H1 (cell line): ENCODE measurements around the gene GSTT2. TPM values are rescaled to one million over a fixed set of nuclear protein-coding genes. Genes with fewer than 3 reads are reported as not detected.

ENCODE experiments used
- CTCF ChIA-PET: fragments of 300-600 bp; sonication (Branson Sonifier 250); formaldehyde crosslinking; loops from one replicate; lab custom pipeline; 2021; ENCODE audit not compliant: partially characterized antibody; lab: Charles Lee
- POLR2A ChIA-PET: fragments of 300-600 bp; sonication (Branson Sonifier 250); formaldehyde crosslinking; loops from one replicate; lab custom pipeline; 2021; ENCODE audit warnings: inconsistent platforms; ENCODE audit not compliant: partially characterized antibody; lab: Charles Lee
- DNase-seq, 2 experiments: peaks; one replicate each; pipeline versions ENCODE4 v3.0.0 to v3.0.0-alpha.2; 2010 to 2022; ENCODE audit warnings: low spot score in 2 of 2, low read depth in 1 of 2, mixed read lengths in 1 of 2
- FAIRE-seq: peaks from 2 replicates; lab custom pipeline; 2011; peaks lifted over from hg19 to GRCh38; lab: Jason Lieb, UNC
- H2AFZ ChIP-seq: 2 replicates; pipeline ENCODE4 v1.8.1; 2012; ENCODE audit warnings: low read length, inconsistent platforms
- H2AK5ac ChIP-seq: 2 replicates; pipeline ENCODE4 v1.6.1; 2013; ENCODE audit warnings: low read depth, low read length
- H2BK120ac ChIP-seq: replicated peaks from 2 replicates; pipeline ENCODE3; 2013; ENCODE audit warnings: low read depth, low read length, inconsistent platforms
- H2BK12ac ChIP-seq: 2 replicates; pipeline ENCODE4 v1.6.1; 2013; ENCODE audit warnings: low read depth, low read length
- H2BK15ac ChIP-seq: 2 replicates; pipeline ENCODE4 v1.6.1; 2013; ENCODE audit warnings: low read length
- H2BK20ac ChIP-seq: 2 replicates; pipeline ENCODE4 v1.6.1; 2013; ENCODE audit warnings: low read length
- H2BK5ac ChIP-seq: 2 replicates; pipeline ENCODE4 v1.6.1; 2013; ENCODE audit warnings: low read depth, low read length
- H3K14ac ChIP-seq: 2 replicates; pipeline ENCODE4 v1.6.1; 2013; ENCODE audit warnings: inconsistent platforms; ENCODE audit not compliant: insufficient read length
- H3K18ac ChIP-seq: 2 replicates; pipeline ENCODE4 v1.6.1; 2013; ENCODE audit warnings: low read length; ENCODE audit errors: extremely low read depth
- H3K23ac ChIP-seq: 2 replicates; pipeline ENCODE4 v1.6.1; 2013; ENCODE audit warnings: inconsistent platforms; ENCODE audit not compliant: insufficient read length
- H3K23me2 ChIP-seq: 2 replicates; pipeline ENCODE4 v1.6.1; 2013; ENCODE audit warnings: low read depth, low read length
- H3K27ac ChIP-seq: 2 replicates; pipeline ENCODE4 v1.6.1; 2011; ENCODE audit warnings: low read depth, low read length, inconsistent platforms
- H3K27me3 ChIP-seq, 4 experiments: replicated peaks in 1 of 4; 1 replicate in 1 of 4; 2 replicates in 3 of 4; pipeline versions ENCODE4 v1.6.1 to v1.8.1; 2011 to 2013; ENCODE audit warnings: low read length in 3 of 4, mild to moderate bottlenecking in 3 of 4, inconsistent platforms in 2 of 4, mixed read lengths in 2 of 4, moderate library complexity in 1 of 4; ENCODE audit not compliant: control insufficient read depth in 3 of 4, insufficient read depth in 3 of 4; ENCODE audit errors: extremely low read depth in 1 of 4
- H3K36me3 ChIP-seq, 4 experiments: 2 replicates each; pipeline versions ENCODE4 v1.6.1 to v1.8.1; 2011 to 2013; ENCODE audit warnings: mild to moderate bottlenecking in 4 of 4, low read length in 3 of 4, moderate library complexity in 2 of 4, control low read depth in 1 of 4, inconsistent platforms in 1 of 4; ENCODE audit not compliant: insufficient read depth in 4 of 4, control insufficient read depth in 2 of 4
- H3K4ac ChIP-seq: replicated peaks from 2 replicates; pipeline ENCODE3; 2013; ENCODE audit warnings: low read length, low read depth, mixed read lengths, inconsistent platforms; ENCODE audit not compliant: insufficient read length
- H3K4me1 ChIP-seq, 4 experiments: replicated peaks in 1 of 4; 1 replicate in 1 of 4; 2 replicates in 3 of 4; pipeline versions ENCODE4 v1.6.1 to v1.8.1; 2011 to 2013; ENCODE audit warnings: low read length in 3 of 4, inconsistent platforms in 2 of 4, mixed read lengths in 1 of 4; ENCODE audit not compliant: insufficient read depth in 4 of 4, control insufficient read depth in 3 of 4
- H3K4me2 ChIP-seq, 2 experiments: 2 replicates each; pipeline versions ENCODE4 v1.6.1 to v1.8.1; 2011 to 2013; ENCODE audit warnings: low read depth in 2 of 2, low read length in 2 of 2, control low read depth in 1 of 2, inconsistent platforms in 1 of 2, mild to moderate bottlenecking in 1 of 2; ENCODE audit not compliant: insufficient read depth in 1 of 2
- H3K4me3 ChIP-seq, 4 experiments: fragments of 200-600, 300-600 bp in 1 of 4; sonication (generic), shearing (Covaris generic), sonication (Bioruptor Twin) in 1 of 4; 2 replicates each; pipeline versions ENCODE4 v1.5.1 to v1.8.1; 2011 to 2016; ENCODE audit warnings: low read length in 4 of 4, low read depth in 3 of 4, control low read depth in 2 of 4, inconsistent platforms in 2 of 4, mild to moderate bottlenecking in 2 of 4, mixed read lengths in 1 of 4, moderate library complexity in 1 of 4; ENCODE audit not compliant: insufficient read depth in 2 of 4; ENCODE audit errors: extremely low read depth in 1 of 4
- H3K56ac ChIP-seq: replicated peaks from 2 replicates; pipeline ENCODE3; 2013; ENCODE audit warnings: low read depth, mild to moderate bottlenecking, mixed read lengths, low read length, inconsistent platforms; ENCODE audit not compliant: insufficient read length
- H3K79me1 ChIP-seq: 2 replicates; pipeline ENCODE4 v1.6.1; 2013; ENCODE audit warnings: low read depth, low read length, control low read depth
- H3K79me2 ChIP-seq, 2 experiments: 2 replicates each; pipeline versions ENCODE4 v1.6.1 to v1.8.1; 2012 to 2013; ENCODE audit warnings: low read length in 2 of 2, mild to moderate bottlenecking in 2 of 2, inconsistent platforms in 1 of 2; ENCODE audit not compliant: insufficient read depth in 2 of 2, control insufficient read depth in 1 of 2
- H3K9ac ChIP-seq, 4 experiments: replicated peaks in 1 of 4; 1 replicate in 1 of 4; 2 replicates in 3 of 4; pipeline versions ENCODE4 v1.6.1 to v1.8.1; 2011 to 2013; ENCODE audit warnings: low read depth in 3 of 4, low read length in 3 of 4, control low read depth in 2 of 4, mild to moderate bottlenecking in 2 of 4, moderate library complexity in 2 of 4, inconsistent platforms in 1 of 4; ENCODE audit errors: extremely low read depth in 1 of 4
- H3K9me3 ChIP-seq, 2 experiments: 2 replicates each; pipeline versions ENCODE4 v1.6.1 to v1.8.1; 2012 to 2013; ENCODE audit warnings: mild to moderate bottlenecking in 2 of 2, moderate library complexity in 2 of 2, control low read depth in 1 of 2, inconsistent platforms in 1 of 2, low read depth in 1 of 2, low read length in 1 of 2, mixed read lengths in 1 of 2; ENCODE audit not compliant: insufficient read depth in 2 of 2
- H4K20me1 ChIP-seq, 2 experiments: replicated peaks in 1 of 2; 2 replicates each; pipeline versions ENCODE3 to v1.8.1; 2011 to 2013; ENCODE audit warnings: inconsistent platforms in 2 of 2, low read length in 2 of 2, mild to moderate bottlenecking in 1 of 2; ENCODE audit not compliant: insufficient read depth in 2 of 2, control insufficient read depth in 1 of 2
- H4K5ac ChIP-seq: 2 replicates; pipeline ENCODE4 v1.6.1; 2013; ENCODE audit warnings: low read length, low read depth, mixed read lengths, inconsistent platforms; ENCODE audit not compliant: insufficient read length
- H4K8ac ChIP-seq: 2 replicates; pipeline ENCODE4 v1.8.0; 2013; ENCODE audit warnings: mild to moderate bottlenecking, moderate library complexity, low read length, inconsistent platforms; ENCODE audit not compliant: insufficient read depth; ENCODE audit errors: extremely low read depth
- H4K91ac ChIP-seq: replicated peaks from 2 replicates; pipeline ENCODE3; 2013; ENCODE audit warnings: low read length, mixed read lengths, inconsistent platforms; ENCODE audit not compliant: insufficient read length
- ATF3 ChIP-seq: IDR thresholded peaks from 2 replicates; pipeline ENCODE4 v1.6.1; 2011; ENCODE audit warnings: low read depth, mild to moderate bottlenecking, low read length; ENCODE audit not compliant: insufficient read depth
- CHD2 ChIP-seq: IDR thresholded peaks from 2 replicates; pipeline ENCODE4 v1.6.1; 2012; ENCODE audit warnings: low read length, improper control_type of control experiment
- CREB1 ChIP-seq: IDR thresholded peaks from 2 replicates; pipeline ENCODE4 v1.6.1; 2012; ENCODE audit warnings: inconsistent platforms
- EZH2 ChIP-seq: fragments of 200-600 bp; sonication (generic); IDR thresholded peaks from 2 replicates; pipeline ENCODE4 v1.7.1; 2012; ENCODE audit warnings: low read depth, mild to moderate bottlenecking, moderate library complexity, low read length, inconsistent platforms; ENCODE audit not compliant: severe bottlenecking
- MAFK ChIP-seq: IDR thresholded peaks from 2 replicates; pipeline ENCODE4 v1.6.1; 2012; ENCODE audit warnings: low read depth, mild to moderate bottlenecking, improper control_type of control experiment, low read length
- PHF8 ChIP-seq: fragments of 200-600 bp; sonication (generic); conservative IDR thresholded peaks from 2 replicates; pipeline ENCODE4 v1.7.1; 2012; ENCODE audit warnings: low read depth, mild to moderate bottlenecking, inconsistent platforms, low read length, moderate library complexity
- POLR2A ChIP-seq, 2 experiments: IDR thresholded peaks; 1 replicate in 1 of 2; 2 replicates in 1 of 2; pipeline ENCODE4 v1.6.1; 2011; ENCODE audit warnings: low read depth in 2 of 2, low read length in 2 of 2, mild to moderate bottlenecking in 2 of 2; ENCODE audit errors: control extremely low read depth in 1 of 2
- SP1 ChIP-seq: IDR thresholded peaks from 2 replicates; pipeline ENCODE4 v1.6.1; 2011; ENCODE audit warnings: low read depth, low read length
- TBP ChIP-seq: IDR thresholded peaks from 2 replicates; pipeline ENCODE4 v1.6.1; 2011; ENCODE audit warnings: low read depth, low read length, improper control_type of control experiment
- USF2 ChIP-seq: IDR thresholded peaks from 2 replicates; pipeline ENCODE4 v1.6.1; 2011; ENCODE audit warnings: low read length, improper control_type of control experiment
- WGBS, 2 experiments: shearing (Covaris generic) in 1 of 2; methylation state at CpG; one replicate each; pipeline versions ENCODE4 v1.1.6 to v1.1.7; 2013 to 2015; ENCODE audit warnings: low lambda C conversion rate in 2 of 2, mixed read lengths in 2 of 2, inconsistent platforms in 1 of 2, low coverage in 1 of 2, missing lambda C conversion rate in 1 of 2; ENCODE audit not compliant: insufficient replicate concordance in 2 of 2, insufficient coverage in 1 of 2, insufficient read length in 1 of 2; ENCODE audit errors: extremely low coverage in 1 of 2, missing lambda C conversion rate in 1 of 2; 5-methylcytosine and 5-hydroxymethylcytosine counted together
- polyA plus RNA-seq, 7 experiments: library from polyadenylated mRNA; depleted of rRNA in 3 of 7; stranded (reverse) in 5 of 7; unstranded in 2 of 7; fragments of >200 nt in 5 of 7; fragments of 200-250 nt in 2 of 7; gene quantifications; 1 replicate in 5 of 7; 2 replicates in 1 of 7; 4 replicates in 1 of 7; pipeline versions ENCODE4 v1.2.1 to v1.2.3, GENCODE V29; 2011 to 2013; ENCODE audit warnings: missing spikeins in 2 of 7, mixed read lengths in 2 of 7
- total RNA-seq: library from RNA; stranded (reverse); fragmentation: NEBNext Ultra II Directional; extraction: Animal tissue kit (Norgen Biotek cat#: 25700); gene quantifications from 2 replicates; pipeline ENCODE4 v1.2.1, GENCODE V29; 2021

The GSTT2 gene
- total and polyA plus RNA-seq, 2 of the 8 experiments (the other 6 are each of a cell fraction or from before 2014, with no cell fraction given), result 1.1 to 1.5 TPM

- Histone ChIP-seq H3K56ac (no peak overlapping the region), H3K27ac (no peak overlapping the region), H3K18ac (no peak overlapping the region), H2BK120ac (no peak overlapping the region), H2AK5ac (no peak overlapping the region), H3K14ac (no peak overlapping the region), H4K91ac (no peak overlapping the region), H3K23ac (no peak overlapping the region), H2AFZ (no peak overlapping the region), H4K5ac (no peak overlapping the region), H3K4me2 (no peak overlapping the region), H2BK12ac (no peak overlapping the region), H2BK15ac (no peak overlapping the region), H2BK5ac (no peak overlapping the region), H3K4ac (no peak overlapping the region), H3K4me1 (peaks cover 0 to 3% (median 0%) of the 10 kb centered on the region in 4 experiments; a peak in 3 of 7 replicates), H4K20me1 (no peaks in the 10 kb centered on the region), H3K9me3 (no peaks in the 10 kb centered on the region; a peak in 1 of 4 replicates), H4K8ac (no peak overlapping the region), H2BK20ac (no peak overlapping the region), H3K36me3 (no peaks in the 10 kb centered on the region), H3K4me3 (no peak overlapping the region), H3K27me3 (peaks cover 0 to 3% (median 0%) of the 10 kb centered on the region in 4 experiments; a peak in 3 of 7 replicates), H3K79me1 (no peaks in the 10 kb centered on the region), H3K9ac (no peak overlapping the region), H3K23me2 (no peaks in the 10 kb centered on the region), H3K79me2 (no peaks in the 10 kb centered on the region)
- WGBS, 2 experiments, result 90% methylated on average over 5 of the region's 5 CpGs; no CpG with 5 or more reads in 1 of the 2 experiments
- DNase-seq (no peak), FAIRE-seq (no peak)
- ChIA-PET POLR2A (no interaction called here), CTCF (interaction anchor here (0.6 to 0.7 kb wide), 2 partner anchors 51 to 59 kb away, joined by 3 read pairs; no protein-coding TSS in a partner anchor)
- TF ChIP-seq POLR2A (IDR thresholded peaks at IDR 0.05; ENCODE audit: control extremely low read depth in 1 of 2, low read depth in 2 of 2, low read length in 2 of 2), result no peak
- no peak for TF ChIP-seq USF2
- no peak for TF ChIP-seq TBP
- TF ChIP-seq SP1, result no peak
- no peak for TF ChIP-seq EZH2
- TF ChIP-seq CREB1, result no peak
- no peak for TF ChIP-seq CHD2
- no peak for TF ChIP-seq PHF8
- no peak for TF ChIP-seq ATF3
- no peak for TF ChIP-seq MAFK
These were observed 22.9 kb downstream of the GSTT2 start for GRCh38 chr22:24002851-24003250.
